Adrenal gland (tissue), 12 donors: ENCODE data around the gene CCDC78. TPM values are rescaled to one million over a fixed set of nuclear protein-coding genes. Genes with fewer than 3 reads are reported as not detected.

Experiments
- DNase-seq, 7 donors: peaks; one replicate each; pipeline ENCODE4 v3.0.0-alpha.2; 2019 to 2020
- H3K27ac ChIP-seq, 5 donors: fragments of 200-600 bp; sonication (generic) in 4 of 5; 1 replicate in 3 of 5; 2 replicates in 2 of 5; pipeline versions ENCODE4 v1.5.1 to v1.8.0; 2016 to 2020; ENCODE audit warnings: mild to moderate bottlenecking in 1 of 5
- H3K27me3 ChIP-seq: fragments of 200-600 bp; 2 replicates; pipeline ENCODE4 v1.8.0; 2021
- H3K36me3 ChIP-seq, 2 donors: fragments of 200-600 bp; replicated peaks in 1 of 2; 1 replicate in 1 of 2; 2 replicates in 1 of 2; pipeline versions ENCODE4 v1.5.1 to v1.8.0; 2018 to 2022
- H3K4me1 ChIP-seq, 2 donors: fragments of 200-600 bp; replicated peaks in 1 of 2; 1 replicate in 1 of 2; 2 replicates in 1 of 2; pipeline versions ENCODE4 v1.5.1 to v1.8.0; 2018 to 2021
- H3K4me3 ChIP-seq, 4 donors: fragments of 200-600 bp; sonication (generic) in 3 of 4; one replicate each; pipeline ENCODE4 v1.5.1; 2016 to 2018
- H3K9me3 ChIP-seq, 3 donors: fragments of 200-600 bp; sonication (generic) in 1 of 3; replicated peaks in 1 of 3; 1 replicate in 2 of 3; 2 replicates in 1 of 3; pipeline versions ENCODE4 v1.5.1 to v1.8.0; 2016 to 2021
- POLR2A ChIP-seq, 2 donors: fragments of 450-650 bp; IDR thresholded peaks; one replicate each; pipeline ENCODE4 v1.6.1; 2017; ENCODE audit warnings: antibody characterized with exemption in 2 of 2, mild to moderate bottlenecking in 2 of 2, moderate library complexity in 1 of 2
- WGBS, 4 donors: extraction: QIAGEN DNeasy Blood & Tissue Kit in 2 of 4; methylation state at CpG; one replicate each; pipeline versions ENCODE4 v1.1.5 to v1.1.7; 2013 to 2017; 5-methylcytosine and 5-hydroxymethylcytosine counted together
- intact Hi-C, 2 donors: fragments of 100-400 bp; cut with DNase I; formaldehyde crosslinking; loops; one replicate each; pipeline versions ENCODE4 v1.14.1 to v1.15.0; 2022 to 2023
- polyA plus RNA-seq, 3 donors: library from polyadenylated mRNA; stranded (reverse); fragments of 200-250 nt in 2 of 3; fragments of 350-450 nt in 1 of 3; fragmentation: Illumina TruSeq in 1 of 3; extraction: RNeasy Lipid Tissue Mini Kit (QIAGEN cat#74804) in 1 of 3; gene quantifications; one replicate each; pipeline ENCODE4 v1.2.3, GENCODE V29; 2013 to 2014
- total RNA-seq, 9 donors: library from RNA; depleted of rRNA in 4 of 9; stranded (reverse); fragments of >200 nt in 4 of 9; fragments of 120-200 nt in 1 of 9; fragmentation: NEBNext Ultra II Directional in 1 of 9; extraction: Animal tissue kit (Norgen Biotek cat#: 25700) in 1 of 9; gene quantifications; one replicate each; pipeline versions ENCODE4 v1.1.0 to v1.2.4, GENCODE V29; 2013 to 2023
- TF ChIP-seq, protein P1 (sequence below), 6 experiments: fragments of 450-650 bp in 4 of 6; fragments of 200-600 bp in 2 of 6; sonication (generic) in 1 of 6; IDR thresholded peaks; 1 replicate in 5 of 6; 2 replicates in 1 of 6; pipeline versions ENCODE4 v1.5.1 to v1.8.0; 2016 to 2021; ENCODE audit warnings: antibody characterized with exemption in 6 of 6, mild to moderate bottlenecking in 2 of 6, moderate library complexity in 1 of 6
- donor health status: healthy with polysubstance abuse.
- donor health status: Bipolar disorder and iron deficiency.
- donor health status: DM: yes; HTN: yes; CAD: no.
- donor health status: DM: no; HTN: no; CAD: no.
- donor health status: DM: no; HTN: no; CAD: no.
- donor health status: DM: yes; HTN: yes; CAD: no.

Gene CCDC78
- total and polyA plus RNA-seq, 12 donors = 0.17 to 49.9 (median 0.85) TPM; not detected in 2

DNA sequence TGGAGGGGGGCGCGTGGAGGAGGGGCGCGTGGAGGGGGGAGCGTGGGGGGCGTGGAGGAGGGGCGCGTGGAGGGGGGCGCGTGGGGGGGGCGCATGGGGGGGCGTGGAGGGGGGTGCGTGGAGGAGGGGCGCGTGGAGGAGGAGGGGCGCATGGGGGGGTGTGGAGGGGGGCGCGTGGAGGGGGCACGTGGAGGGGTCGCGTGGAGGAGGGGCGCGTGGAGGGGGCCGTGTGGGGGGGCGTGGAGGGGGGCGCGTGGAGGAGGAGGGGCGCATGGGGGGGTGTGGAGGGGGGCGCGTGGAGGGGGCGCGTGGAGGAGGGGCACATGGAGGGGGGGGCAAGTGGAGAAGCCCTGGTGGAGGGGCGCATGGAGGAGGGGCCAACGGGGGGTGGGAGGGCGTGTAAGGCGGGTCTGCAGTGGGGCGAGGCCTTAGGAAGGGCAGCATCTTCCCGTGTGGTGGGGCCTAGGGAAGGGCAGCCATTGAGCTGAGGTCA lies 41.5 kb upstream of the CCDC78 start:
- H3K27me3 ChIP-seq = no peaks in the 10 kb centered on the region
- 20 to 60% (median 52%) methylated on average over 1 to 23 of the region's 38 CpGs for WGBS, 4 donors
- TF ChIP-seq POLR2A (IDR thresholded peaks at IDR 0.05) = no peak
- H3K4me1 ChIP-seq = no peaks in the 10 kb centered on the region
- H3K9me3 ChIP-seq = no peaks in the 10 kb centered on the region
- DNase-seq = no peak
- no peak overlapping the region for H3K4me3 ChIP-seq
- H3K27ac ChIP-seq = no peak overlapping the region
- intact Hi-C loops = no loop called here
- no peaks in the 10 kb centered on the region for H3K36me3 ChIP-seq

DNA sequence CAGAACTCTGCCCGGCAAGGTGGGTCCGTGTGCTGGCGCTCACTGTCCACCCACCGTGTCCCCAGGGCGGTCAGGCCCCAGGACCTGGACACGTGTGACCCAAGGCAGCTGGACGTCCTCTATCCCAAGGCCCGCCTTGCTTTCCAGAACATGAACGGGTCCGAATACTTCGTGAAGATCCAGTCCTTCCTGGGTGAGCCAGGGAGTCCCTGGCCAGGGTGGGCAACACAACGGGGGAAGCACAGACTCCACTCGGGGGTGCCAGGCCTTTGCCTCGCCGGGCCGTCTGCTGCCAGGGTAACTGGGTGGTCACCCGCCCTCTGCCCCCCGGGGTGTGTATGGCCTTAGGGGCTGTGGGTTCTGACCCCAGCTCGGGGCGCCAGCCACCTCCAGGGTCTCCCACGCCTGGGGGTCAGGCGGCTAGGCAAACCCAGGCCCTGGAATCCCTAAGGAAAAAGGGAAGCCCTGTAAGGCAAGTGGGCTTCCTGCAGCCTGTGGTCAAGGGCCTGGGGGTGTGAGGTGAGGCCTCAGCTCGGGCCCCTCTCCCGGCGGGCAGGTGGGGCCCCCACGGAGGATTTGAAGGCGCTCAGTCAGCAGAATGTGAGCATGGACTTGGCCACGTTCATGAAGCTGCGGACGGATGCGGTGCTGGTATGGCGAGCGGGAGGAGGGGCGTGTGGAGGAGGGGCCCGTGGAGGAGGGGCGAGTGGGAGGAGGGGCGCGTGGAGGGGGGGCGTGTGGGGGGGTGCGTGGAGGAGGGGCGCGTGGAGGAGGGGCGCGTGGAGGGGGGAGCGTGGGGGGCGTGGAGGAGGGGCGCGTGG lies 40.8 kb upstream of the CCDC78 start:
- TF ChIP-seq, protein P1, sequence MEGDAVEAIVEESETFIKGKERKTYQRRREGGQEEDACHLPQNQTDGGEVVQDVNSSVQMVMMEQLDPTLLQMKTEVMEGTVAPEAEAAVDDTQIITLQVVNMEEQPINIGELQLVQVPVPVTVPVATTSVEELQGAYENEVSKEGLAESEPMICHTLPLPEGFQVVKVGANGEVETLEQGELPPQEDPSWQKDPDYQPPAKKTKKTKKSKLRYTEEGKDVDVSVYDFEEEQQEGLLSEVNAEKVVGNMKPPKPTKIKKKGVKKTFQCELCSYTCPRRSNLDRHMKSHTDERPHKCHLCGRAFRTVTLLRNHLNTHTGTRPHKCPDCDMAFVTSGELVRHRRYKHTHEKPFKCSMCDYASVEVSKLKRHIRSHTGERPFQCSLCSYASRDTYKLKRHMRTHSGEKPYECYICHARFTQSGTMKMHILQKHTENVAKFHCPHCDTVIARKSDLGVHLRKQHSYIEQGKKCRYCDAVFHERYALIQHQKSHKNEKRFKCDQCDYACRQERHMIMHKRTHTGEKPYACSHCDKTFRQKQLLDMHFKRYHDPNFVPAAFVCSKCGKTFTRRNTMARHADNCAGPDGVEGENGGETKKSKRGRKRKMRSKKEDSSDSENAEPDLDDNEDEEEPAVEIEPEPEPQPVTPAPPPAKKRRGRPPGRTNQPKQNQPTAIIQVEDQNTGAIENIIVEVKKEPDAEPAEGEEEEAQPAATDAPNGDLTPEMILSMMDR (IDR thresholded peaks at IDR 0.05) = no peak
- no peaks in the 10 kb centered on the region for H3K36me3 ChIP-seq

DNA sequence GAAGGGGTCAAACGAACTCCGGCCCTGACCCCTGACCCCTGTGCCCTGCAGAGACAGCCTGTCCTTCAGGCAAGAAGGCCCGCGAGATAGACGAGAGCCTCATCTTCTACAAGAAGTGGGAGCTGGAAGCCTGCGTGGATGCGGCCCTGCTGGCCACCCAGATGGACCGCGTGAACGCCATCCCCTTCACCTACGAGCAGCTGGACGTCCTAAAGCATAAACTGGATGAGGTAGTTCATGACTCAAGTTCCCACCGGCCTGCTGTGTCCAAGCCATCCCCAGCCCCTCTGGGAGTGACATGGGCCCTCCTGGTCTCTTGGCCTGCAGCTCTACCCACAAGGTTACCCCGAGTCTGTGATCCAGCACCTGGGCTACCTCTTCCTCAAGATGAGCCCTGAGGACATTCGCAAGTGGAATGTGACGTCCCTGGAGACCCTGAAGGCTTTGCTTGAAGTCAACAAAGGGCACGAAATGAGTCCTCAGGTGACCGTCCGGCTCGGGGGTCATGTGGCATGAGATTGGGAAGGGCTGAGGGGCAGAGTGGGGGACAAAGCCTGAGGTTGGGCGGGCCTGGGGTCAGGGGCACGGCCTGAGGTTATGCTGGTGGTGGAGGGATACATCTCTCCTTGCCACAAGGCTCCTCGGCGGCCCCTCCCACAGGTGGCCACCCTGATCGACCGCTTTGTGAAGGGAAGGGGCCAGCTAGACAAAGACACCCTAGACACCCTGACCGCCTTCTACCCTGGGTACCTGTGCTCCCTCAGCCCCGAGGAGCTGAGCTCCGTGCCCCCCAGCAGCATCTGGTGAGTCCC lies 40.0 kb upstream of the CCDC78 start:
- 82 to 87% (median 83%) methylated on average over 17 to 29 of the region's 29 CpGs for WGBS, 4 donors
- Histone ChIP-seq H3K4me3 (no peak overlapping the region), H3K4me1 (no peaks in the 10 kb centered on the region), H3K36me3 (no peaks in the 10 kb centered on the region), H3K27me3 (no peaks in the 10 kb centered on the region), H3K9me3 (no peaks in the 10 kb centered on the region), H3K27ac (no peak overlapping the region)
- no peak for DNase-seq
- intact Hi-C loops = no loop called here
- no peak for TF ChIP-seq POLR2A (IDR thresholded peaks at IDR 0.05)
- TF ChIP-seq, protein P1 (IDR thresholded peaks at IDR 0.05) = no peak

More for the DNA sequence above, 40.8 kb upstream of the CCDC78 start:
- Histone ChIP-seq H3K27me3 (no peaks in the 10 kb centered on the region), H3K4me3 (no peak overlapping the region), H3K4me1 (no peaks in the 10 kb centered on the region), H3K27ac (no peak overlapping the region), H3K9me3 (no peaks in the 10 kb centered on the region)
- intact Hi-C loops = no loop called here
- 63 to 72% (median 67%) methylated on average over 9 to 39 of the region's 48 CpGs for WGBS, 4 donors
- DNase-seq = no peak

DNA sequence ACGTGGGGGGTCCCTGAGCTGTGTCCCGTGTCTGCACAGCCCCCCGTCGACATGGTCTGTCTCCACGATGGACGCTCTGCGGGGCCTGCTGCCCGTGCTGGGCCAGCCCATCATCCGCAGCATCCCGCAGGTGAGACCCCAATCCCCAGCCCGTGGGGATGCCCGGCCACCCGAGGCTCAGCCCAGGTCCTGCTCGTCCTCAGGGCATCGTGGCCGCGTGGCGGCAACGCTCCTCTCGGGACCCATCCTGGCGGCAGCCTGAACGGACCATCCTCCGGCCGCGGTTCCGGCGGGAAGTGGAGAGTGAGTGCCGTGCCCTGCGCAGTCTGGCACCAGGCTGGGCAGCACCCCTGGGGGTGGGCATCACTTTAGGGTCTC lies 39.2 kb upstream of the CCDC78 start:
- no peaks in the 10 kb centered on the region for H3K4me1 ChIP-seq
- no peak for TF ChIP-seq POLR2A (IDR thresholded peaks at IDR 0.05)
- TF ChIP-seq, protein P1 (IDR thresholded peaks at IDR 0.05) = no peak
- 88 to 96% (median 91%) methylated on average over 9 to 29 of the region's 29 CpGs for WGBS, 4 donors
- DNase-seq = no peak
- H3K4me3 ChIP-seq = no peak overlapping the region
- intact Hi-C loops = no loop called here
- H3K27ac ChIP-seq = no peak overlapping the region
- no peaks in the 10 kb centered on the region for H3K9me3 ChIP-seq
- no peaks in the 10 kb centered on the region for H3K27me3 ChIP-seq
- no peaks in the 10 kb centered on the region for H3K36me3 ChIP-seq
